Right lobe of liver (tissue), 4 donors: Measurements from ENCODE around the gene DYSF.

Experiments
- CTCF ChIP-seq, 4 donors: fragments of 200-600 bp in 3 of 4; fragments of 450-650 bp in 1 of 4; IDR thresholded peaks; one replicate each; pipeline versions ENCODE4 v1.5.1 to v1.8.0; 2016 to 2022; ENCODE audit warnings: antibody characterized with exemption in 4 of 4, mild to moderate bottlenecking in 2 of 4
- POLR2A ChIP-seq: fragments of 450-650 bp; IDR thresholded peaks from one replicate; pipeline ENCODE4 v1.6.1; 2017; ENCODE audit warnings: antibody characterized with exemption, mild to moderate bottlenecking
- donor health status: DM: no; HTN: no; CAD: no.
- donor health status: DM: no; HTN: no; CAD: no.
- donor health status: DM: no; HTN: yes; CAD: no.

GRCh38 chr2:71685941-71686611 is 232.7 kb downstream of the DYSF start:
- TF ChIP-seq CTCF (IDR thresholded peaks at IDR 0.05) (no peak), POLR2A (no peak)
